HUES6 (cell line): ENCODE data around the gene PDCD1LG2.

Source experiments
- H3K27ac ChIP-seq: 2 replicates; pipeline ENCODE4 v1.7.0; 2013; ENCODE audit warnings: low read depth, mild to moderate bottlenecking, low read length, inconsistent platforms
- H3K27me3 ChIP-seq: 2 replicates; pipeline ENCODE4 v1.6.1; 2013; ENCODE audit warnings: low read length; ENCODE audit not compliant: control insufficient read depth, insufficient read depth
- H3K36me3 ChIP-seq: 2 replicates; pipeline ENCODE4 v1.6.1; 2013; ENCODE audit warnings: low read length; ENCODE audit not compliant: control insufficient read depth, insufficient read depth
- H3K4me1 ChIP-seq: 2 replicates; pipeline ENCODE4 v1.6.1; 2013; ENCODE audit warnings: low read length; ENCODE audit not compliant: control insufficient read depth, insufficient read depth
- H3K4me3 ChIP-seq: 2 replicates; pipeline ENCODE4 v1.5.1; 2013; ENCODE audit warnings: low read depth, low read length
- H3K9ac ChIP-seq: one replicate; pipeline ENCODE4 v1.6.1; 2013; ENCODE audit warnings: mild to moderate bottlenecking, low read length
- H3K9me3 ChIP-seq: 2 replicates; pipeline ENCODE4 v1.6.1; 2013; ENCODE audit warnings: low read depth, low read length; ENCODE audit not compliant: control insufficient read depth, insufficient read depth

Gene PDCD1LG2

GRCh38 chr9:5481322-5482040 lies 28.9 kb upstream of the PDCD1LG2 start:
- peaks cover 22% of the 10 kb centered on the region for H3K9me3 ChIP-seq
- no peaks in the 10 kb centered on the region for H3K4me1 ChIP-seq
- H3K27me3 ChIP-seq = no peaks in the 10 kb centered on the region
- H3K9ac ChIP-seq = no peak overlapping the region
- H3K4me3 ChIP-seq = no peak overlapping the region
- H3K36me3 ChIP-seq = no peaks in the 10 kb centered on the region
- no peak overlapping the region for H3K27ac ChIP-seq

DNA sequence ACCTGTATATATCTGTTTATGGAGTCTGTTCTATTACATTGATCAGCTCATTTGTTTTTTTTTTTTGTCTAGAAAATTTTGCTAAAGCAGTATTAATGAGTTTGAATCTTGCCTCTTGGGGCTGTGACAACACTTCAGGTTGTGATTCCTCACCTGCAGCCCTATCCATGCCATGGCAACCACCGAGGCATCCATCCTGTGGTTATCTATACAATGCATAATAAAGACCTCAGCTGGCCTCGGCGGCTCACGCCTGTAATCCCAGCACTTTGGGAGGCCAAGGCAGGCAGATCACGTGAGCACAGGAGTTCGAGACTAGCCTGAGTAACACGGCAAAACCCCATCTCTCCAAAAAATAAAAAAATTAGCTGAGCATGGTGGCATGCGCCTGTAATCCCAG lies 28.1 kb upstream of the PDCD1LG2 start:
- no peaks in the 10 kb centered on the region for H3K36me3 ChIP-seq
- H3K9me3 ChIP-seq = peaks cover 15% of the 10 kb centered on the region
- no peak overlapping the region for H3K4me3 ChIP-seq
- no peaks in the 10 kb centered on the region for H3K27me3 ChIP-seq
- H3K27ac ChIP-seq = no peak overlapping the region
- no peaks in the 10 kb centered on the region for H3K4me1 ChIP-seq
- no peak overlapping the region for H3K9ac ChIP-seq

DNA sequence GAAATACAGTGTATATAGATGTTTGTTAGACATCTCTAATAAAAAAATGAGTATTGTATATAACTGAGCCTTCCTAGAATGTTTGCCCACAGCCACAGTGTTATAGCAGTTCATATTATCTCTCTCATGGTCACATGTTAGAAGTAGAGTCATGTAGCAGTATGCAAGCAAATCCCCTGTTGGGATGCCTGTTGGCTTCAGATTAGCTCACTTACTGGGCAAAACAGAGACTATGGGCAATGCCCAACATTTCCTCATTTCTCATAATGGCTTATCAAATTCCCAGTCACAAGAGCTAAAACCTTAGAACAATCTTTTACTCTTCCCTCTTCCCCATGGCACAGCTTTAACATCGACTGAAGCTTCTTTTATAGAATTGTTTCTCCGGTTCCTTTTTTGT lies 27.0 kb upstream of the PDCD1LG2 start:
- Histone ChIP-seq H3K9me3 (peaks cover 4% of the 10 kb centered on the region), H3K27me3 (no peaks in the 10 kb centered on the region), H3K4me1 (no peaks in the 10 kb centered on the region), H3K27ac (no peak overlapping the region), H3K36me3 (no peaks in the 10 kb centered on the region), H3K9ac (no peak overlapping the region), H3K4me3 (no peak overlapping the region)

DNA sequence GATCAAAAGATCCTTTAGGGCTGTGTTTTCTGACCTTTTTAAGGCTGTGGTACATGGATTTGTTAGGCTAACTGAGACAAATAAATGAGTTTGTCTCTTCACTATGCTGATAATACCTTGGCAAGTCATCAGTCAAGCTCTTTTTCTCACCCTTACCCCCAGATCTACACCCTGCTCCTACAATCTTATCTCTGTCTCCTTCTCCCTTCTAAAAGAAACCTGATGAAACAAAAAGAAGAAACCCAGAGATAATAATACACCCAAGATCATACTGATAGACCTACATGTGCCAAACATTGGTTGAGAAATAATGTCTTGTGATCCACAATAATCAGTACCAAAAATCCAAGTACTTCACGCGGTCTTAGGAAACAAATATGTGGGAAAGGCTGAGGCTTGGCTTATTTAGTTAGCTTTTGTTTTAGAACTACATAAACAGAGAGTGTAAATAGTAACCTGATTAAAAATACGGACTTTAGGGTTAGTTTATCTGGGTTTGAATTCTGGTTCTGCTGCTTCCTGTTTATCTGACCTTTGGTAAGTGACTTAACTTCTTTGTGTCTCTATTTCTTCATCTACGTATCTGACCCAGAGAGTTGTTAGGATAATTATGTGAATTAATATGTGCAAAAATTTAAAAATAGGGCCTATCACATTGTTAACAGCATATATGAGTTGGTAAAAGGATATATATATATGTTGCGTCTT lies 24.8 kb upstream of the PDCD1LG2 start:
- no peak overlapping the region for H3K4me3 ChIP-seq
- H3K27ac ChIP-seq = no peak overlapping the region
- no peaks in the 10 kb centered on the region for H3K27me3 ChIP-seq
- H3K9me3 ChIP-seq = no peaks in the 10 kb centered on the region
- H3K4me1 ChIP-seq = peaks cover 8% of the 10 kb centered on the region; the same call in 1 of the 2 replicates
- no peak overlapping the region for H3K9ac ChIP-seq
- H3K36me3 ChIP-seq = no peaks in the 10 kb centered on the region

GRCh38 chr9:5486988-5487387 lies 23.3 kb upstream of the PDCD1LG2 start:
- H3K4me1 ChIP-seq = peaks cover 8% of the 10 kb centered on the region; the same call in 1 of the 2 replicates
- H3K9ac ChIP-seq = no peak overlapping the region
- no peaks in the 10 kb centered on the region for H3K27me3 ChIP-seq
- H3K27ac ChIP-seq = no peak overlapping the region
- H3K9me3 ChIP-seq = no peaks in the 10 kb centered on the region
- no peaks in the 10 kb centered on the region for H3K36me3 ChIP-seq
- H3K4me3 ChIP-seq = no peak overlapping the region

DNA sequence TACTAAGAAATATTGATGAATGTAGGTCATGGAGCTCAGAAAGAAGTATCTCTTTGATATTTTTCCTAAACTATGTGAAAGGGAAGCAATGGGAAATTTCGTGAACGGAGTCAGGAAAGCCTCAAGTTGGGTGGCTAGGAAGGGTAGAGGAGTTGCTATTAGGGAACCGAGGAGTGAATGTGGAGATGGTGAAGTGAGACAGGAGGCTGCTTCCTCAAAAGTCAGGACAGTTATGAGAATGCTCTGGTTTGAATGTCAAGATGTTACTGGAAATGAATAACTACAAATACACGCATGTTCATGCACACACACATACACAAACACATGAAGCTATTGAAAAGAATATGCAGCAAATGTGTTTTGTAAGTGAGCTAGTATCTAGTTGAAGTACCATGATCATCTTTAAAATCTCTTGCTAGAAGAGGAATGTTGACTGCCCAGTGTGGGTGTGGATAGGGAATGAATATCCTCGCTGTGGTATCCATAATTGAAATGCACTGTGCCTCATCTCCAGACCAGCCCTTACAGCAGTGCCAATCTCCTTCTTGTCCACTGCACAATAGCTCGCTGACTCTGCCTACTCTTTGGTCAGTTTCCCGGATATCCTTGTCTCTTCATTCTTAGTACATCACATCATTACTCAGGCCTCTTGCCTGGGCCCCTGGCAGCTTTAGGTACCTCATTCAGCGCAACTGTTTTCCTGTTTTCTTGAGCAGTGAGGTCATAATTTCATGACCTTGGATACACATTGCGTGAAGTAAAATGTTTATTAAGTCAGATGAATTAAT lies 21.9 kb upstream of the PDCD1LG2 start:
- Histone ChIP-seq H3K36me3 (no peaks in the 10 kb centered on the region), H3K4me3 (no peak overlapping the region), H3K27ac (no peak overlapping the region), H3K27me3 (no peaks in the 10 kb centered on the region), H3K4me1 (peaks cover 8% of the 10 kb centered on the region; the same call in 1 of the 2 replicates), H3K9me3 (no peaks in the 10 kb centered on the region), H3K9ac (no peak overlapping the region)

DNA sequence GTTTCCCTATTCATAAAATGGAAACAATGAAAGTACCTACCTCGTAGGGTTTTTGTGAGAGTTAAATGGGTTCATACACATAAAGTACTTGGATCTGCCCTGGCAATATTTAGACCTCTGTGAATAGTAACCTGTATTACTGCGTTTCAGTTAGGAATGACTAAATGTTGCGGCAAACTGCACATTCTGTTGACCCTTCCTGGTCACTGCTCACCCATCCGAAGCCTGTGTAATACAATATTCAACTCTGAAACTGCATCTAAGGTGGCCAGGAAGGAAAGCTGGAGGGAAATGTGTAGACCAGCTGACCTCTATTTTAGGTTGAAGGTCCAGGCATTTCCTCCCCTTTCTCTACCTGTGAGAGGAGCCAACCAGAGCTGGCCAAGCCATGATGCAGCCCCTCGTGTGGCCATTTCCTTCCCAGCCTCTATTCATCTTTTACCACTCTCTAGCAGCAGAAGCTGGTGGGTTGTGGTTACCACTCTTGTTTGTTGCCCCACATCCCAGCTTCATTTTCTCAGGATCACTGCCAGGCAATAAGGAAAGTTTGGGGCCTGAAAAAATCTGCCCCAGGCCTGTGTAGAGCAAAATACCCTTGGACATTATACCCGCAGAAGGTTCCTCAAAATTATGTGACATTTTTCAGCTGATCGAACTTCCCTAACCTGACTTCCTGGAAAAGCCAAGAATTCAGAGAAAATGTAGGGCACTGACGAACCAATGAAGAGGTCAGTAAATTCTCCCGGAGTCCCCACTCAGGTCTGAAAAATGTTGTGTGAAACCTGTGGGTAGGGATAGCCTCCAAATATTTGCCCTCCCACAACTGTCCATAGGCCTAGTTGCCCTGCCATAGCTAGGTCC lies 20.5 kb upstream of the PDCD1LG2 start:
- Histone ChIP-seq H3K36me3 (no peaks in the 10 kb centered on the region), H3K4me1 (peaks cover 8% of the 10 kb centered on the region; the same call in 1 of the 2 replicates), H3K4me3 (no peak overlapping the region), H3K9ac (no peak overlapping the region), H3K9me3 (no peaks in the 10 kb centered on the region), H3K27ac (no peak overlapping the region), H3K27me3 (no peaks in the 10 kb centered on the region)

- Histone ChIP-seq H3K9ac (no peak overlapping the region), H3K36me3 (no peaks in the 10 kb centered on the region), H3K27me3 (no peaks in the 10 kb centered on the region), H3K4me1 (peaks cover 8% of the 10 kb centered on the region; the same call in 1 of the 2 replicates), H3K27ac (no peak overlapping the region), H3K9me3 (no peaks in the 10 kb centered on the region), H3K4me3 (no peak overlapping the region)
Measured at GRCh38 chr9:5492965-5493678, 17.2 kb upstream of the PDCD1LG2 start.

DNA sequence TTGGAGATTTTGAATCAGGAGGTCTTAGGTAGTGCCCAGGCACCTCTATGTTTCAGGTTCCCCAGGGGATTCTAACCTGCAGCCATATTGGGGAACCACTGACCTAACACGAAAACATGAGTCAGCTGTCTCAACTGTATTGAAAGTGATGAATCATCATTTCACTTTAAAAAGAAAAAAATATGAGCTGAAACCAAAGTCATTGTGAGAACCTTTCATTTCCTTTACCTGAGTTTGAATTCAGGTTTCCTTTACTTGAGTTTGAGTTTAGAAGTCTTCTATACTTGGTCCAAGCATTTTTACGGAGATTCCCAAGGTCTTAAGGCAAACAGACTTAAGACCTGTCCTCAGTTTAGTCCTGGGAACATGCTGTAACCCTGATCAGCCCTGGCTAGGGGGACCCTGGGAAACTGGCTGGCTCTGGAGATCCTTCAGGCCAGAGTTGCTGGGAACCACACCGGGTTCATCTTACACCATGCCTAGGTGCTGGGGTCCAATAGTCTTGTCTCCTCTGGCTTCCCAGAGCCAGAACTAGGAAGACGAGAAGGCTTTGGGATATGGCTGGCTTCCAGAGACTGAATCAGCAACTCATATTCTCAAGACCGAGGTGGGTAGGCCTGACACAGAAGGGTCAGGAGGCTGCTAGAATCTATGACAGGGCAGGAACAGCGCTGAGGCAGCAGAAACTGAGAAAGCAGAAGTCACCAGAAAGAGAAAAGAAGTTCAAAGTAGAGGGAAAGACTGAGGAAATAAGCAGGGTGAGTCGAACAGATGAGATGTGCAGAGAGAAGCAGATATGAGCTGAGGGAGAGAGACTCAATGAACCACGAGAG lies 16.4 kb upstream of the PDCD1LG2 start:
- Histone ChIP-seq H3K27ac (no peak overlapping the region), H3K4me3 (no peak overlapping the region), H3K27me3 (no peaks in the 10 kb centered on the region), H3K36me3 (no peaks in the 10 kb centered on the region), H3K9ac (no peak overlapping the region), H3K4me1 (peaks cover 7% of the 10 kb centered on the region; the same call in 1 of the 2 replicates), H3K9me3 (no peaks in the 10 kb centered on the region)
